ENCODE results near the gene TMEM144.

GRCh38 chr4:158176776-158177175 is 33.5 kb upstream of the TMEM144 start:
- TF ChIP-seq CTCF (IDR thresholded peaks at IDR 0.05): no peak
- TF ChIP-seq EZH2 (IDR thresholded peaks at IDR 0.05): no peak

Measured in neural progenitor cell (in vitro differentiated cells).